GM12878 (cell line): Measurements from ENCODE around the gene DAB2. TPM values are rescaled to one million over a fixed set of nuclear protein-coding genes. Genes with fewer than 3 reads are reported as not detected.
A peak's percentile ranks its signal among the peaks of the same experiment; 100 is the strongest.

Experiments used
- ATAC-seq: fragments of 200-7000 bp; cut with Tn5 transposase; 3 replicates; pipeline ENCODE4 v1.9.1; 2020; ENCODE audit warnings: mild to moderate bottlenecking, moderate library complexity
- BruUV-seq: library from RNA; stranded (reverse); fragments of 400-500 nt; replicated peaks from 2 replicates; lab custom pipeline; 2021; lab: Mats Ljungman, UMichigan
- CTCF ChIA-PET: fragments of 300-600 bp; sonication (Branson Sonifier 250); formaldehyde crosslinking; extraction: SDS; loops from one replicate; lab custom pipeline; 2021; ENCODE audit warnings: inconsistent platforms; lab: Yijun Ruan, JAX
- POLR2A ChIA-PET: fragments of 350-600 bp; formaldehyde crosslinking; extraction: SDS; loops from one replicate; lab custom pipeline; 2021; ENCODE audit warnings: inconsistent platforms; lab: Charles Lee
- RAD21 ChIA-PET: fragments of 300-600 bp; sonication (Branson Sonifier 250); formaldehyde crosslinking; loops from one replicate; lab custom pipeline; 2023; ENCODE audit warnings: antibody characterized with exemption; ENCODE audit not compliant: unreplicated experiment; lab: Charles Lee
- SMC1A ChIA-PET: fragments of 300-600 bp; sonication (Branson Sonifier 250); formaldehyde crosslinking; loops from one replicate; lab custom pipeline; 2023; ENCODE audit not compliant: unreplicated experiment, uncharacterized antibody; lab: Charles Lee
- DNase-seq: peaks from one replicate; pipeline ENCODE4 v3.0.0-alpha.2; 2011; ENCODE audit warnings: low read depth, low spot score
- FAIRE-seq: peaks from 3 replicates; lab custom pipeline; 2011; peaks lifted over from hg19 to GRCh38; lab: Jason Lieb, UNC
- H2AFZ ChIP-seq: 2 replicates; pipeline ENCODE4 v1.6.0; 2011; ENCODE audit warnings: low read depth, low read length, control low read depth; ENCODE audit not compliant: control insufficient read depth
- H3K27ac ChIP-seq: 2 replicates; pipeline ENCODE4 v1.5.1; 2011; ENCODE audit warnings: control low read depth; ENCODE audit not compliant: control insufficient read depth, insufficient read depth
- H3K27me3 ChIP-seq, 2 experiments: replicated peaks in 1 of 2; 2 replicates each; pipeline versions ENCODE4 v1.6.0 to v1.6.1; 2011; ENCODE audit warnings: low read length in 1 of 2; ENCODE audit not compliant: control insufficient read depth in 2 of 2, insufficient read depth in 2 of 2
- H3K36me3 ChIP-seq, 2 experiments: 2 replicates each; pipeline ENCODE4 v1.5.1; 2011; ENCODE audit warnings: low read length in 1 of 2; ENCODE audit not compliant: control insufficient read depth in 2 of 2, insufficient read depth in 2 of 2
- H3K4me1 ChIP-seq: 2 replicates; pipeline ENCODE4 v1.6.1; 2011; ENCODE audit warnings: mild to moderate bottlenecking, low read length, moderate library complexity, mixed read lengths; ENCODE audit not compliant: control insufficient read depth, insufficient read depth
- H3K4me2 ChIP-seq: 2 replicates; pipeline ENCODE4 v1.6.0; 2011; ENCODE audit warnings: control low read depth; ENCODE audit not compliant: control insufficient read depth, insufficient read depth
- H3K4me3 ChIP-seq: fragments of 200-600 bp; sonication (generic); 2 replicates; pipeline ENCODE4 v1.5.1; 2016
- H3K79me2 ChIP-seq: 2 replicates; pipeline ENCODE4 v1.6.0; 2011; ENCODE audit warnings: low read length; ENCODE audit not compliant: control insufficient read depth, insufficient read depth
- H3K9ac ChIP-seq: 2 replicates; pipeline ENCODE4 v1.8.0; 2011; ENCODE audit warnings: low read length, control low read depth, mixed read lengths; ENCODE audit not compliant: control insufficient read depth, insufficient read depth
- H3K9me3 ChIP-seq: replicated peaks from 3 replicates; pipeline ENCODE4 v1.5.1; 2011; ENCODE audit warnings: mild to moderate bottlenecking, low read length; ENCODE audit not compliant: control insufficient read depth, insufficient read depth
- H4K20me1 ChIP-seq: 2 replicates; pipeline ENCODE4 v1.6.0; 2011; ENCODE audit not compliant: control insufficient read depth, insufficient read depth
- ATF7 ChIP-seq: fragments of 450-650 bp; IDR thresholded peaks from 2 replicates; pipeline ENCODE4 v1.6.1; 2016; ENCODE audit warnings: low read depth, mild to moderate bottlenecking
- BHLHE40 ChIP-seq, 2 experiments: fragments of 450-650 bp in 1 of 2; IDR thresholded peaks; 2 replicates each; pipeline ENCODE4 v1.6.1; 2011 to 2017; ENCODE audit warnings: low read depth in 2 of 2, borderline replicate concordance in 1 of 2, improper control_type of control experiment in 1 of 2, low read length in 1 of 2, mild to moderate bottlenecking in 1 of 2
- POLR2A ChIP-seq: IDR thresholded peaks from 2 replicates; pipeline ENCODE4 v1.6.1; 2011; ENCODE audit warnings: low read depth, mild to moderate bottlenecking, low read length
- RAD51 ChIP-seq: fragments of 450-650 bp; IDR thresholded peaks from 2 replicates; pipeline ENCODE4 v1.6.1; 2016; ENCODE audit warnings: moderate library complexity, mild to moderate bottlenecking, inconsistent platforms
- SPI1 ChIP-seq: IDR thresholded peaks from 2 replicates; pipeline ENCODE4 v1.6.1; 2011; ENCODE audit warnings: low read depth, mild to moderate bottlenecking, low read length, moderate library complexity, borderline replicate concordance; ENCODE audit not compliant: insufficient read depth
- ZNF217 ChIP-seq: fragments of 450-650 bp; IDR thresholded peaks from 2 replicates; pipeline ENCODE4 v1.6.1; 2017; ENCODE audit warnings: antibody characterized with exemption, mild to moderate bottlenecking
- WGBS: methylation state at CpG from one replicate; pipeline ENCODE4 v1.1.6; 2016; ENCODE audit warnings: low lambda C conversion rate; ENCODE audit not compliant: insufficient replicate concordance, insufficient coverage; ENCODE audit errors: missing lambda C conversion rate; 5-methylcytosine and 5-hydroxymethylcytosine counted together
- in situ Hi-C: fragments of 300-500 bp; cut with MboI; formaldehyde crosslinking; loops from 9 replicates; pipeline ENCODE4 v1.14.3; 2018; ENCODE audit warnings: mixed read lengths
- intact Hi-C: fragments of 100-400 bp; cut with micrococcal nuclease; formaldehyde crosslinking; loops from one replicate; pipeline ENCODE4 v1.14.2; 2022; ENCODE audit not compliant: unreplicated experiment
- polyA plus RNA-seq, 11 experiments: library from polyadenylated mRNA; depleted of rRNA in 4 of 11; unstranded in 6 of 11; stranded (reverse) in 5 of 11; fragments of >200 nt; fragmentation: Nextera tagmentation in 4 of 11; fragmentation: Illumina TruSeq in 1 of 11; extraction: Ambion mirVana in 4 of 11; extraction: Trizol in 1 of 11; gene quantifications; 1 replicate in 1 of 11; 2 replicates in 10 of 11; pipeline versions ENCODE4 v1.2.1 to v1.2.3, GENCODE V29; 2011 to 2016; ENCODE audit warnings: inconsistent platforms in 2 of 11, missing spikeins in 2 of 11, low read depth in 1 of 11
- total RNA-seq, 4 experiments: library from RNA; depleted of rRNA in 3 of 4; stranded (reverse); fragments of >200 nt in 3 of 4; fragmentation: Illumina TruSeq in 1 of 4; extraction: Trizol in 1 of 4; gene quantifications; 2 replicates each; pipeline versions ENCODE4 v1.2.1 to v1.2.3, GENCODE V29; 2013 to 2021

The DAB2 gene
- total and polyA plus RNA-seq, 10 of the 15 experiments (the other 5 are each of a cell fraction or from before 2014, with no cell fraction given), result 0.05 to 0.23 (median 0.11) TPM; not detected in 7

DNA sequence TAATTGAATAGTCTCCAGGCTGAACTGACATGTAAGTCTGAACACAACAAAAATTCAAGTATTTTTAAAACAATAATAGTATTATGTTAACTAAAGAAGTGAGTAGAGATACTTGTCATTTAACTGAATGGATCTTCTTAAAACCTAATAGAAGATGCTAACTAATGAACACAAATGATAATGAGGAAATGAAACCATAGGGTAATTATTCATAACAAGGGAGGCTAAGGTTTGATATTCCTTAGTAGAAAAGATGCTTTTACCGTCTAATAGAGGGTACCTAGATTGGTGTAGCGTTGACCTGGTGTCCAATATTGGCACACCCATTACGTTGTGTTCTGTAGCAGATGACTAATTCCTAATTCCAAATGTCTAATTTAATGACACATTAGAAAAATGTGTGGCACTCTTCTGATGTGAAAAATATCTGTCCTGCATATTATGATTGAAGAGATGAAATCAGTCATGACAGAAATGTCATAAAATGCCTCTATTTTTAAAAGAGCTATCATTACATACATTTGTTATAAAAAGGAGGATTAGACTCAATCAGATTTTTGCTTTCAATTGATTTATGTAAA lies 14.9 kb upstream of the DAB2 start:
- ChIA-PET SMC1A (no interaction called here), POLR2A (no interaction called here), RAD21 (no interaction called here), CTCF (interaction anchor here (1.3 kb wide), 1 partner anchor 132 kb away, joined by 3 read pairs; no protein-coding TSS in a partner anchor)
- ATAC-seq, result no peak
- in situ Hi-C loops, result no loop called here
- WGBS, result 11% methylated on average over 3 of the region's 3 CpGs
- Histone ChIP-seq H3K27me3 (no peaks in the 10 kb centered on the region), H3K9ac (no peak overlapping the region), H3K9me3 (no peaks in the 10 kb centered on the region), H3K4me3 (no peak overlapping the region), H2AFZ (no peak overlapping the region), H3K36me3 (no peaks in the 10 kb centered on the region), H3K27ac (no peak overlapping the region), H3K4me1 (no peaks in the 10 kb centered on the region), H3K79me2 (no peaks in the 10 kb centered on the region), H3K4me2 (no peak overlapping the region), H4K20me1 (no peaks in the 10 kb centered on the region)
- no peak for FAIRE-seq
- no peak for DNase-seq
- no TSS peak for BruUV-seq
- TF ChIP-seq POLR2A (no peak), ZNF217 (no peak), SPI1 (peak; percentile 19; the same call in 1 of the 2 replicates)
- intact Hi-C loops, result no loop called here

DNA sequence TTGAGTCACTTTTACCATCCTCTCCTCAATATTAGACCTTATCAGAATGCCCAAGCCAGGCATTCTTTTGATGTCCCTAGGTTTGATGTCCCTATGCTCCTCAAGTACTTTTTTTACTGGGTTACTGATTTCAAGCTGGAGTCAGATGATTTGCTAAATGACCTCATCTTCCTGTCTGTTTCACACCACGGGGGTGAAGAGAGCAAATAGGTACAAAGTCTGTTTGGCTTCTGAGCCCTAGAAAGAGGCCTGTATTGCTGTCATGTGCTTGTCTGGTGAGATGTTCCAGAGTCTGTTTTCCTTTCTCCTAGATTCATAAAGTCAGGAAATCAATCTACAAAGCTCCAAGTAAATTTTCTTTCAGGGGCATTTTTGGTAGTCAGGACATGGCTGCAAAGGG lies 12.7 kb upstream of the DAB2 start:
- in situ Hi-C loops, result no loop called here
- Histone ChIP-seq H3K79me2 (no peaks in the 10 kb centered on the region), H3K9me3 (no peaks in the 10 kb centered on the region), H3K4me3 (no peak overlapping the region), H3K36me3 (no peaks in the 10 kb centered on the region), H2AFZ (no peak overlapping the region), H3K27me3 (no peaks in the 10 kb centered on the region), H3K27ac (no peak overlapping the region), H3K4me2 (no peak overlapping the region), H3K9ac (no peak overlapping the region), H4K20me1 (no peaks in the 10 kb centered on the region), H3K4me1 (no peaks in the 10 kb centered on the region)
- no peak for FAIRE-seq
- RAD21 ChIA-PET, result no interaction called here
- ATAC-seq, result 0 out of 3 replicates have a peak, but pooled peaks have one; percentile 29
- POLR2A ChIA-PET, result no interaction called here
- BruUV-seq, result no TSS peak
- intact Hi-C loops, result no loop called here
- 0% methylated on average over 1 of the region's 1 CpG for WGBS
- SMC1A ChIA-PET, result interaction anchor here (1.4 kb wide), 1 partner anchor 17 kb away, joined by 3 read pairs; no protein-coding TSS in a partner anchor
- CTCF ChIA-PET, result no interaction called here
- TF ChIP-seq RAD51 (no peak), ATF7 (peak; percentile 80), BHLHE40 (IDR thresholded peaks at IDR 0.05; ENCODE audit: borderline replicate concordance in 1 of 2, low read depth in 2 of 2, low read length in 1 of 2) (peak in 1 of 2 experiments; percentile 10; a peak in 1 of 4 replicates)
- DNase-seq, result no peak
